Fibroblast of the aortic adventitia (primary cell): Measurements from ENCODE around the gene KRT35. TPM values are rescaled to one million over a fixed set of nuclear protein-coding genes. Genes with fewer than 3 reads are reported as not detected.
A peak's percentile ranks its signal among the peaks of the same experiment; 100 is the strongest.

Experiments
- DNase-seq: peaks from one replicate; pipeline ENCODE4 v3.0.0-alpha.2; 2010; ENCODE audit warnings: low read depth
- H3K4me3 ChIP-seq: 2 replicates; pipeline ENCODE4 v1.5.1; 2011; ENCODE audit warnings: low read depth, mild to moderate bottlenecking, control low read depth, low read length, moderate library complexity
- CTCF ChIP-seq: IDR thresholded peaks from 2 replicates; pipeline ENCODE4 v1.5.1; 2011; ENCODE audit warnings: mild to moderate bottlenecking, low read length, control low read depth, inconsistent platforms; ENCODE audit not compliant: insufficient read depth
- total RNA-seq: library from RNA; depleted of rRNA; stranded (reverse); fragments of >200 nt; gene quantifications from 2 replicates; pipeline ENCODE4 v1.2.3, GENCODE V29; 2012; ENCODE audit warnings: low replicate concordance

The KRT35 gene
- not detected in 2 replicates for total RNA-seq

- no peak within 1 kb of the TSS for H3K4me3 ChIP-seq
- no peak for DNase-seq
- no peak for TF ChIP-seq CTCF
Observed at GRCh38 chr17:41481036-41481435, at the start of gene KRT35. Gene KRT35 (minus strand): TSS chr17:41481151. CDS start chr17:41481097, 54 bp downstream.

- TF ChIP-seq CTCF: peak; percentile 21
- peak; percentile 97 for DNase-seq
- no peak overlapping the region for H3K4me3 ChIP-seq
Observed at GRCh38 chr17:41530062-41531048, 49.4 kb upstream of the KRT35 start.

GRCh38 chr17:41529491-41529915, 48.6 kb upstream of the KRT35 start:
- no peak for TF ChIP-seq CTCF
- no peak for DNase-seq
- no peak overlapping the region for H3K4me3 ChIP-seq

GRCh38 chr17:41528959-41529353, 48.0 kb upstream of the KRT35 start:
- H3K4me3 ChIP-seq: no peak overlapping the region
- no peak for DNase-seq
- no peak for TF ChIP-seq CTCF

GRCh38 chr17:41527063-41528023, 46.4 kb upstream of the KRT35 start:
- no peak for TF ChIP-seq CTCF
- DNase-seq: no peak
- H3K4me3 ChIP-seq: peak overlapping the region; percentile 50

- no peak for TF ChIP-seq CTCF
- no peak overlapping the region for H3K4me3 ChIP-seq
- DNase-seq: no peak
Observed at GRCh38 chr17:41524261-41524660, 43.3 kb upstream of the KRT35 start.
